Left colon (tissue), 2 donors: ENCODE results near the gene GCAT. TPM values are rescaled to one million over a fixed set of nuclear protein-coding genes. Genes with fewer than 3 reads are reported as not detected.
"Not testable (repeated sequence)": the region's sequence is repeated elsewhere in the genome, so short reads cannot be mapped to it uniquely, and the experiment has no call there.

Source experiments
- ATAC-seq: fragments of 200-7000 bp; cut with Tn5 transposase; one replicate; pipeline ENCODE4 v1.9.1; 2020; ENCODE audit warnings: mild to moderate bottlenecking, moderate library complexity
- DNase-seq, 2 donors: peaks; one replicate each; pipeline ENCODE4 v3.0.0-alpha.2; 2020
- intact Hi-C, 2 donors: fragments of 100-400 bp; cut with DNase I in 1 of 2; cut with micrococcal nuclease in 1 of 2; formaldehyde crosslinking; loops; one replicate each; pipeline versions ENCODE4 v1.11.2 to v1.14.0; 2022; cut with DNase I, micrococcal nuclease
- total RNA-seq, 2 donors: library from RNA; stranded (reverse); fragmentation: NEBNext Ultra II Directional; extraction: Animal tissue kit (Norgen Biotek cat#: 25700); gene quantifications; one replicate each; pipeline ENCODE4 v1.2.1, GENCODE V29; 2021
- donor health status: DM: no; HTN: no; CAD: no.
- donor health status: DM: yes; HTN: yes; CAD: no.

The GCAT gene
- total RNA-seq, 2 donors from 2014 or later = 10.2 to 10.6 TPM

DNA sequence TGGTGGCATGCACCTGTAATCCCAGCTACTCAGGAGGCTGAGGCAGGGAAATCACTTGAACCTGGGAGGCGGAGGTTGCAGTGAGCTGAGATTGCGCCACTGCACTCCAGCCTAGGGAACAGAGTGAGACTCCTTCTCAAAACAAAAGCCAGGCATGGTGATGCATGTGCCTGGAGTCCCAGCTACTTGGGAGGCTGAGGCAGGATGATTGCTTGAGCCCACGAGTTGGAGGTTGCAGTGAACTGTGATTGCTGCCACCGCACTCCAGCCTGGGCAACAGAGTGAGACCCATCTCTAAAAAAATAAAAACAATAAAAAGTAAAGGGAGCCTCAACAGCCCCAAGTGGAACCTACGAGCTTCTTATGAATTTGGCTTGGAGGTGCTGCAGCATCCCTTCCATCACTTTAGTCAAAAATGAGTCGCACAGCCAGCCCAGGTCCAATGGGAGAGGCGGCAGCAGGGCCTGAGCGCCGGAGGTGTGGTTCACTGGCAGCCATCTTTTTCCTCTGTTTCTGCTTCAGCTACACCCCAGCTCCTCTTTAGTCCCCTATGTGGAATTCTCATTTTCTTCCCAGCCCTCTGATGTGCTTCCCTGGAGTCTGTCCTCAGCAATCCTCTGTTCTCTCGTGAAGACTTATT, 29.2 kb upstream of the GCAT start:
- no peak for ATAC-seq
- intact Hi-C loops = no loop called here
- no peak for DNase-seq

DNA sequence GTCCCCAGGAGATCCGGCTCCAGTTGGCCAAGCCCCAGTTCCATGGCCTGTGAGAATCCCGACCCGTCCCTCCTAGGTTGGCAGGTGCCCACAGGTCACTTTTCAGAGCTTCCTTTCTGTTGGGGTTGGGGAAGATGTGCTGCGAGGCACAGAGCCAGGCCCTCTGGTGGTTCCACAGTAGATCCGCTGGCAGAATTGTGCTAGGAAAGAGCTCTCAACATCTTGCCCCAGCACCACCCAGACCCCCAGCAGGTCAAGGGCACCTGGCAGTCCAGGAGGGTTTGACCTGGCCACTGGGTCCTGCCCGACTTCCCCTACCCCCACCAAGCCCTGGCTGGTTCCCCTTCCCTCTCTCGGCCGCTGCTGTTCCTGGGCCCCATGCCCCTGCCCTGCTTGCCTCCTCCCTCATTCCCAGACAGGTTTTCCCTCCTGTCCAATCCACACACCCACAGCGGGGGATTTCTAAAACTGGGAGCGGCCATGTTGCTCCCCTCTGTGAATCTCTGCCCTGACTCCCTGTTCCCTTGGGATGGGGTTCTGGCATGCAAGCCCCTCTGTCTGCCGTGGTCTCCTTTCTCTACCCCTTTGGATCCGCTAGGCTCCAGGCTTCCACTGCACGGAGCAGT, 26.2 kb upstream of the GCAT start:
- no peak for ATAC-seq
- intact Hi-C loops = no loop called here

DNA sequence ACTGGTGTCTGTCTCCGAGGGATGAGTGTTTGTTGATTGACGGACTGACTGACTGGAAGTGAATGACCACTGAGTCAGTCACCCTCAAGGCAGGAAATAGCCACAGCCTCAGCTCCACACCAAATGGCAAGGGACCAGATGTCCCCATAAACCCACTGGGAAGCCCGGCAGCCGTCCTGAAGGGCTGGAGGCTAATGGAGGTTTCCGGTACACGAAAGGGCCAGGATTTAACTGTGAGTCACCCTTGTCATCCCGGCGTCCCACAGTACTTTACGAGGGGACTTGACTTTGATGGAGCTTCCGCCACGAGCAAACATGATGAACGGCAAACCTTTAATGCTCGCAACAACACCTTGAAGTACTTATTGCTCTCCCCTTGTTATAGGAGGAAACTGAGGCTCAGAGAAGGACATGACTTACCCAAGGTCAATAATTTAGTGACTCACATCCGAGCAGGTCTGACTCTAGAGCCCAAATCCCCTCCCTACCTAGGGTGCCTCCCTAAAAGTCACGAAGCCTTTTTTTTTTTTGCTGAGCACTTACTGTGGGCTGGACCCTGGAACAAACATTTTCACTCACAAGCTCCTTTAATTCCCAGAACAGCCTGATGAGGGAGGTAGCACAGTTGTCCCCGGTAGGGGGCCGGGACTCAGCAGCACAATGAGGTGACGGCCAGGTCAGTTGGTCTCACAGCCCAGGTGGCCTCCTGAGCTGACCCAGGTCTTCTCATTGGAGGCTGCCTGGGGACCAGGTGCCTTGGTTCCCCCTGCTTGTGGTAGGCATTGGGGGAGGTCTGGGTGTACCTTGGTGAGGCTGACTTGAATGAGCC, 25.2 kb upstream of the GCAT start:
- intact Hi-C loops = no loop called here
- DNase-seq (peak; percentile 34 to 63), ATAC-seq (no peak)

More for the DNA sequence above, 26.2 kb upstream of the GCAT start:
- DNase-seq = no peak

DNA sequence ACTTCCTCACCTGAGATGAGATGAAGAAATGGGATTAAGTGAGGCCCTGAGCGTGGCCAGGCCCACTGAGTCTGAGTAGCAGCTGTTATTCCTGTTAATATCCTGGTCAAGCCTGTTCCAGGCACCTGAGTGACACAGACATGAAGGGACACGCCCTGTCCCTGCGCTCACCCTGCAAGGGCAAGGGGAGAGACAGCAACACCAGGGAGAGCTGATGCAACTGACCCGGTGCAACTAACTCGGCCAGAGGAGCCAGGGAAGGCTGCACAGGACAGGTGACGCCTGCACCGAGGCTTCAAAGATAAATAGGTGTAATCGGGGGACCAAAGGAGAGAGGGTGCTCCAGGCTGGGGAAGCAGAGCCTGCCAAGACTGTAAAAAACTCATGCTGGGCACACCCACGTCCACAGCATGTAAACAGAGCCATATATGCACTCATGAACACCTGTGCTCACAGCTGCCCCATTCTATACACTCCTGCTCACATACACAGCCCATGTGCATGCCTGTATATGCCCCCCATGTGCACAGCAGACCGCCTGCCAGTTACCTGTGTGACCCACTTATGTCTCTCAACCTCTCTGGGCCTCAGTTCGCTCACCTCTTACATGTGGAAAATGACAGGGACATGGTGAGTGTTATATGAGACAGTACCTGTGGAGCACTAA, 22.8 kb upstream of the GCAT start:
- ATAC-seq = peak; percentile 85
- intact Hi-C loops = no loop called here
- DNase-seq = peak; percentile 82 to 90

DNA sequence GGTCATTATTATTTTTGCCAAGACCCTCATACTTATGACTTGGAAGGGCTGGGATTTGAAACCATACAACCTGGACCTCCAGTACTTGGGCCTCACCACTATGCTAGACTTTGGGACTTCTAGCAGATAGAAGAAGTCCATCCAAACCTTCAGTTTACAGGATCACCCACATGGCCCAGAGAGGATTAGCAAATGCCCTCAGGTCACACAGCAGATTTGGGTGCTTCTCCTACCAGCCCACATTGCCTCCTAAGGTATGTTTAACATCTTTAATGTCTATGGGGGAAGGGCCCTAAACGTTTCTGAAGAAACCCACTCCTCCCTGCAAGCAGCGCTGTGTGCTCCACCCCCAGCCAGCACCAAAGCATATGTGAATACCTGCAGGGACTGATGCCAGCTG, 17.5 kb upstream of the GCAT start:
- intact Hi-C loops = loop anchor here in 1 of 2 donors (10.0 kb wide), 1 partner anchor 145 kb away; no protein-coding TSS in a partner anchor
- DNase-seq = no peak

DNA sequence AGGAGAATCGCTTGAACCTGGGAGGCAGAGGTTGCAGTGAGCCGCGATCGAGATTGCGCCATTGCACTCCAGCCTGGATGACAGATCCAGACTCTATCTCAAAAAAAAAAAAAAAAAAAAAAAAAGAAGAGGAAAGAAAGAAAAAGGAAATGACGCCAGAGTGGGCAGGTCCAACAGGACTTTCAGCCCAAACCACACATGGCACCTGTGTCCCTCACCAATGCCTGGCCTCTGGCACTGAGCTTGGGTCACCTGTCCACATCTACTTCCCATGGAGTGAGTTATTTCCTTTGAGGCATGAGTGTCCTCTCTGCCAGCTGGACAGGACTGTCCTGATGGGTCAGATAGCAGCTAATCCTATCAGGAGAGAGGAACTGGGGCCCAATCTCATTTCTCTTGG, 15.2 kb upstream of the GCAT start:
- intact Hi-C loops = loop anchor here in 1 of 2 donors (10.0 kb wide), 1 partner anchor 148 kb away; no protein-coding TSS in a partner anchor
- no peak for DNase-seq
- ATAC-seq = no peak

More for the DNA sequence above, 17.5 kb upstream of the GCAT start:
- no peak for ATAC-seq

DNA sequence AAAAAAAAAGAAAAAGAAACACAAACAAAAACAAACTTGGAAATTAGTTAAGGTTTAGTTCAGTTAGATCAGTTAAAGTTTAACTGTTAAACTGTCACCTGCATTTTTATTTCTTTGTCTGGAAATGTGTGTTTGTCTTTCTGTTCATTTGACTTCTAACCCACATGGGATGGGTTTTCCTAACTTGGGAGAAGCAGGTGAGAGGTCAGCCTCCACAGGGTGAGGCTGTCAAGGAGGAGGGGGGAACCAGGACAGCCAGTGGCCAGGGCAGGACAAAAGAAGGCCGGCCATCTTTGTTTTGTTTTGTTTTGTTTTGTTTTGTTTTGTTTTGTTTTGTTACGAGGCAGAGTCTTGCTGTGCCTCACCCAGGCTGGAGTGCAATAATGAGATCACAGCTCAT, 13.4 kb upstream of the GCAT start:
- peak in 1 of 2 donors; percentile 44 for DNase-seq
- intact Hi-C loops = loop anchor here in 1 of 2 donors (10.0 kb wide), 1 partner anchor 150 kb away; no protein-coding TSS in a partner anchor
- ATAC-seq = peak; percentile 58

DNA sequence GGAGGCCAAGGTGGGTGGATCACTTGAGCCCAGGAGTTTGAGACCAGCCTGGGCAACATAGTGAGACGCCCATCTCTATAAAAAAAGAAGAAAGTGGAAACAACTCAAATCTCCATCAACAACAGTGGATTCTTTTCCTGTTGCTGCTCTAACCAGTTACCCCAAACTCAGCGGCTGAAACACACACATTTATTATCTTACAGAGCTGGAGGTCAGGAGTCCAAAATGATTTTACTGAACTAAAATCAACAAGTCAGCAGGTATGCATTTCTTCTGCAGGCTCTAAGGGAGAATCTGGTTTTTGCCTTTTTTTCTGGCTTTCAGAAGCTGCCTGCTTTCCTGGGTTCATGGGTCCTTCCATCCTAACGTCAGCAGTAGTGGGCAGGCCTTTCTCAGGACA, 11.7 kb upstream of the GCAT start:
- ATAC-seq (peak; percentile 55), DNase-seq (no peak)

DNA sequence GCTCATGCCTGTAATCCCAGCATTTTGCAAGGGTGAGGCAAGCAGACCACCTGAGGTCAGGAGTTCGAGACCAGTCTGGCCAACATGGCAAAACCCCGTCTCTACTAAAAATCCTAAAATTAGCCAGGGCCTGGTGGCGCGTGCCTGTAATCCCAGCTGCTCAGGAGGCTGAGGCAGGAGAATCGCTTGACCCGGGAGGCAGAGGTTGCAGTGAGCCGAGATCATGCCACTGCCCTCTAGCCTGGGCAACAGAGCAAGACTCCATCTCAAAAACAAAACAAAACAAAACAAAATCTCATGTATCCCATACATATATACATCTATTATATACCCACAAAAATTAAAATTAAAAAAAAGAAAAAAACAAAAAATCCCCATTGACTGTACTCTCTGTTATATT, 10.5 kb upstream of the GCAT start:
- not testable (repeated sequence) for ATAC-seq, DNase-seq
- intact Hi-C loops = loop anchor here in 1 of 2 donors (10.0 kb wide), 1 partner anchor 152 kb away; no protein-coding TSS in a partner anchor

More for the DNA sequence above, 11.7 kb upstream of the GCAT start:
- intact Hi-C loops = loop anchor here in 1 of 2 donors (10.0 kb wide), 1 partner anchor 151 kb away; no protein-coding TSS in a partner anchor

DNA sequence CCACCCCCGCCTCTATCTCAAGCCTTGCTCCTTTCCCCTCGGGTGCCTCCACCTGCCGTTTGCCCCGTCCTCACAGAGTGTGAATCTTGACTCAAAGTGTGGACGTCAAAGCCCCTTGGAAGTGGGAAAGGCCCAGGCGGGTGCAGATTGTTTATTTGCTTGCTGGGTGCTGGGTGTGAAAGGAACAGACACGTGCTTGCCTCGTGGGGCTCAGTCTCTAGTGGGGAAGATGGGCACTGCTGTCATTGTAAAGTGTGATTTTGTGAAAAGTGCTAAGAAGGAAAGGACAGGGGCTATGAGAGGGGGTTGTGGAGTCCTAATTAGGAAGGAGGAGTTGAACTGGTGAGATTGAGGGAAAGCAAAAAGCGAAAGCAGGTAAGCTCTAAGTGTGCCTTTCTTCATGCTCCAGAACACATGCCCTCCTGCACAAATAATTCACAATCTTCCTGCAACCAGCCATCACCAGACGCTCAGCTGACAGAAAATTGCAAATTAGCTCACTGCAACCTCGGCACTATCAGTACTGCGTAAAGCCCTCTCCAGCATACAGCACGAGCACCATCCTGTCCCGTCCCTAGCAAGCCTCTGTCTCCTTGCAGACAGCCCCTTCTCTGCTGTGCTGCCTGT, 9.7 kb upstream of the GCAT start:
- DNase-seq = no peak
- intact Hi-C loops = loop anchor here in 1 of 2 donors (10.0 kb wide), 1 partner anchor 153 kb away; no protein-coding TSS in a partner anchor

DNA sequence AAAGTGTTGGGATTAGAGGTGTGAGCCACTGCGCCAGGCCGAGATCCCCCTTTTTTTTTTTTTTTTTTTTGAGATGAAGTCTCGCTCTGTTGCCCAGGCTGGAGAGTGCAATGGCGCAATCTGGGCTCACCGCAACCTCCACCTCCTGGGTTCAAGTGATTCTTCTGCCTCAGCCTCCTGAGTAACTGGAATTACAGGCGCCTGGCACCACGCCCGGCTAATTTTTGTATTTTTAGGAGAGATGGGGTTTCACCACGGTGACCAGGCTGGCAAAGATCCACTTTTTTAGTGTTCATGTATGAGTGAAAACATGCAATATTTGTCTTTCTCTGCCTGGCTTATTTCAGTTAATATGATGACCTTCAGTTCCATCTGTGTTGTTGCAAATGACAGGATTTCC, 7.8 kb upstream of the GCAT start:
- intact Hi-C loops = loop anchor here in 1 of 2 donors (10.0 kb wide), 1 partner anchor 155 kb away; no protein-coding TSS in a partner anchor
- not testable (repeated sequence) for ATAC-seq, DNase-seq

More for the DNA sequence above, 9.7 kb upstream of the GCAT start:
- no peak for ATAC-seq

DNA sequence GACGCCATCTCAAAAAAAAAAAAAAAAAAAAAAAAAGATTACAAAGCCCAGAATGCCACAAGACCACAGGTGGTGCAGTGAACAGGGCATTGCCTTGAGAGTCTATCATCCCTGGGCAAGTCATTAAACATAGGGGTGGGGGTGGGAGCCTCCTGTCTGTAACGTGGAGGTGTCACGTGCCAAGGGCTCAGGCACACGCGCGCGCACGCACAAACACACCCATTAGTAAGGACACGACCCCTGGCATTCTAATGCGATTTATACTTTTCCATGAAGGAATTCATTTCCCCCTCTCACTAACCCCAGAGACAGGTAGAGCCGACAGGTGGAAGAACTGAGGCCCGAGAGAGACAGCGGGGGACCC, 5.8 kb upstream of the GCAT start:
- DNase-seq = peak; percentile 61 to 71
- peak; percentile 46 for ATAC-seq
- intact Hi-C loops = no loop called here

DNA sequence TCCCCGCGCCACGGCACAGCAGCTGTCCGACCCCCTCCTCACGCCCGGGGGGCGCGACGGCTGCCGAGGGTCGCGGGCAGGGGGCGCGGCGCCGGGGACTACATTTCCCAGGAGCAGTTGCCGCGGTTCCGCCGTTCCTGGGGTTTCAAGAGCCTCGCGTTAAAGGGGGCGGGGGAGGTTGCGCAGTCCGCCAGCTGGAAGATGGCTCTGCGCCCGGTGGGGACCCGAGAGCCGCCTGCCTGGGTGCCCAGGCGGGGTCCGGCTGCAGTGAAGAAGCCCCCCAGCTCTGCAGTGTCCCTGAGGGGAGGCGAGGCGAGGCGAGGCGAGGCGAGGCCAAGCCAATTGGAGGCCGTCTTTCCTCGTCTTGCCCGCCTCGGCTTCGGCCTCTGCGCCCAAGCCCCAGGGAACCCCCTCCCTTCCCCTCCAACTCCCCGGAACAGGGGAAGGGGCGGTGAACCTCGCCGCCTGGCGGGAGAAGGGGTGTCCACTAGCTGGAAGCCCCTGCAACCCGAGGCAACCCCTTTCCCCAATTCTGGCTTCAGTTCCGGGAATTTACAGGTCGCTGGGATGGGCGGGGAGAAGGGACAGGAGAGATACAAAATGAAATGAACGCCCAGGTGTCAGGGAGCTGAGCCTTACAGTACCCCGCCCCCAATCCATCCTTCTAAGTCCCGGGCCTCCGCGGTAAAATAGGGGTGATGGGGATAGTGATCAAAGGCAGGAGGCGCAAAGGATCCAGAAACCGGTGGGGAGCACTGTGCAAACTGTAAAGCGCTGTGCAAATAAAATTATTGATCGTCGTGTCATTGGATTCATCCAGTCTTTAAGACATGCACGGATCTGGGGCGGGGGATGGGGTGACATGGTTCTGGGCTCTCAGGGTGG, 5.2 kb upstream of the GCAT start:
- ATAC-seq (peak; percentile 49), DNase-seq (peak; percentile 64 to 81)
- intact Hi-C loops = no loop called here

DNA sequence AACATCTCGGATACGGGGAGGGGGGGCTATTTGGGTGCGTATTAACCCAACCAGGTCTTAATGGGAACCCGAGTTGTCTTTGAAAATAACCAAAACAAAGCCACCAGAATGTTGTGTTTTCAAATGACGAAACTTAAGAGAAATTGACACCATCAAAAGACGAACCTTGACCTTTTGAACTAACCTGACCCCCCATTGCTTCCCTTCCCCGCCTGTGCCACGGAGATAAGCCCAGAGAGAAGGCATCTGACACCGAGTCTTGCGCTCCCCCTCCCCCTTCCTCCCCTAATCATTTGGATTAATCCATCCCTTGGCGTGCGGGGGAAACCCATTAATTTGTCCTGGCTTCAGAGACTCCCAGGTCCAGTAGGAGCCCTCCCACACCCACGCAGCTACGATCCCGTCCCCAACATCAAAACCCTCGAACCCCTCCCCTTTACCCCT, 4.5 kb upstream of the GCAT start:
- DNase-seq = no peak
- intact Hi-C loops = no loop called here
- no peak for ATAC-seq

DNA sequence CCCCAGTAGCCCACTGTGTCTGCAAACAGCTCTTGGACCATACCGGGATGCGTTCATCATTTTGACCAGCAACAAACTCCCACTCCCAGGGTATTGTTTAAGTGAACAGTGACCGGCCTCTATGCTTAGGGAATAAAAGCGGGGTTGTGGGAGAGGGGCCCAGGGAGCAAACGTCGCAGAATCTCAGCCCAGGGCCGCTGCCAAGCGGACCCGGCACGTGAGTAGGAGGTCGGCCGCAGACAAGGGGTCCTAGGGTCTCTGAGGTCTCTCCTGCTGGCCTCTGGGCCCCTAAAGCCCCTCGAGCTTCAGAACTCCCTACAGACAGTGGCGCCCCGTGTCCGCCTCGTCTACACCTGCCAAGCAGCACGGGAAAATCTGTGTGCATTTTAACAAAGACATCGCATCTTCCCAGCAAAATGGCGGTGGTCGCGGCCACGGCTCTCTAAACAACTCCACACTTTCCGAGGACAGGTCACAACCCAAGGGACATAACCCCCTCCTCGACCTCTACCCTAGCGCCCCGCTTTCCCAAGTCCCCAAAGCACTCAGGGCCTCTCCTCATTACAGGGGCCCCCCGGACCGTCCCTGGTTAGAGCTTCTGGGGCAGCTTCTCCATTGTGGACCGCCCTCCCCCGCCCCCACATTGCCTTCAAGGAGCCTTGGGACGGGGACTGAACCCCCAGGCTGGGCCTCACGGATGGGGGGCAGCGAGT, 3.9 kb upstream of the GCAT start:
- DNase-seq (no peak), ATAC-seq (no peak)
- intact Hi-C loops = no loop called here

DNA sequence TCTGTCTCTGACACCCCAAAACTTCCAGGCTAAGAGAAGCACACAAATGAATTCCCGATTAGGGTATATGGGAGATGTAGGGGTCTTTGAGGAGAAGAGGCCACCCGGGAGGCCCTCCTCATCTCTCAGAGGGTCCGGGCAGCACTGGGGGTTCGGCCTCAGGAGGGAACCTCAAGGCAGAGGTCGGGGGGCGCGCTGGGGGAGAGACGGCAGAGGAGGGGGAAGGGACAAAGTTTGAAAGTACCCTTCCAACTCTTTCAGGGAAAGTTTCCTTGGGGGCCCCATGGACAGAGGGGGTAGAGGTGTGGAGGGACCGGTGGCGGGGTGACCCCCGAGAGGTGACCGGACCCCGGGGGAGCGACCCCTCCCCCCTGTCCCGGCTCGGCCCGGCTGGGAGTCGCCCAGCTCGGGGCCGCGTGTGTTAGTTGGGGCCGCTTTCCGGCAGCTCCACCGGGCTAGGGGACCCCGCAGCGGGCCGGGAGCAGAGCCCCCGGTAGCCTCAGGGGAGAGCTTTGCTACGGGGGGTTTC, 3.3 kb upstream of the GCAT start:
- DNase-seq = no peak
- no peak for ATAC-seq
- intact Hi-C loops = no loop called here
